Suprapubic skin (tissue), 4 donors: ENCODE measurements around the gene PUS10. TPM values are rescaled to one million over a fixed set of nuclear protein-coding genes. Genes with fewer than 3 reads are reported as not detected.

ENCODE experiments used
- DNase-seq, 2 donors: peaks; one replicate each; pipeline ENCODE4 v3.0.0-alpha.2; 2019; ENCODE audit warnings: low spot score in 2 of 2
- H3K27ac ChIP-seq: fragments of 200-600 bp; sonication (generic); one replicate; pipeline ENCODE4 v1.5.1; 2019
- H3K27me3 ChIP-seq: fragments of 200-600 bp; sonication (generic); one replicate; pipeline ENCODE4 v1.5.1; 2019
- H3K36me3 ChIP-seq: fragments of 200-600 bp; sonication (generic); one replicate; pipeline ENCODE4 v1.5.1; 2019
- H3K4me1 ChIP-seq: fragments of 200-600 bp; sonication (generic); one replicate; pipeline ENCODE4 v1.5.1; 2019
- H3K4me3 ChIP-seq: fragments of 200-600 bp; sonication (generic); one replicate; pipeline ENCODE4 v1.5.1; 2019; ENCODE audit warnings: mild to moderate bottlenecking
- H3K9me3 ChIP-seq: fragments of 200-600 bp; sonication (generic); one replicate; pipeline ENCODE4 v1.5.1; 2019
- EP300 ChIP-seq: sonication (generic); formaldehyde crosslinking; IDR thresholded peaks from one replicate; pipeline ENCODE4 v1.6.1; 2017; ENCODE audit warnings: antibody characterized with exemption
- POLR2A ChIP-seq, 2 donors: fragments of 450-650 bp; IDR thresholded peaks; one replicate each; pipeline ENCODE4 v1.6.1; 2017; ENCODE audit warnings: antibody characterized with exemption in 2 of 2, mild to moderate bottlenecking in 2 of 2, moderate library complexity in 2 of 2
- POLR2AphosphoS5 ChIP-seq, 3 donors: sonication (generic); formaldehyde crosslinking; IDR thresholded peaks; one replicate each; pipeline ENCODE4 v1.6.1; 2017; ENCODE audit warnings: antibody characterized with exemption in 3 of 3
- WGBS: methylation state at CpG from one replicate; pipeline ENCODE4 v1.1.5; 2018; 5-methylcytosine and 5-hydroxymethylcytosine counted together
- total RNA-seq, 4 donors: library from RNA; depleted of rRNA; stranded (reverse); fragments of >200 nt; gene quantifications; one replicate each; pipeline ENCODE4 v1.1.0, GENCODE V29; 2016
- TF ChIP-seq, protein P1 (sequence below), 2 donors: fragments of 200-600 bp in 1 of 2; fragments of 450-650 bp in 1 of 2; sonication (generic) in 1 of 2; IDR thresholded peaks; one replicate each; pipeline ENCODE4 v1.5.1; 2016 to 2019; ENCODE audit warnings: antibody characterized with exemption in 2 of 2, mild to moderate bottlenecking in 1 of 2, moderate library complexity in 1 of 2

PUS10 gene
- total RNA-seq, 4 donors from 2014 or later: 3.3 to 14.0 (median 6.6) TPM

DNA sequence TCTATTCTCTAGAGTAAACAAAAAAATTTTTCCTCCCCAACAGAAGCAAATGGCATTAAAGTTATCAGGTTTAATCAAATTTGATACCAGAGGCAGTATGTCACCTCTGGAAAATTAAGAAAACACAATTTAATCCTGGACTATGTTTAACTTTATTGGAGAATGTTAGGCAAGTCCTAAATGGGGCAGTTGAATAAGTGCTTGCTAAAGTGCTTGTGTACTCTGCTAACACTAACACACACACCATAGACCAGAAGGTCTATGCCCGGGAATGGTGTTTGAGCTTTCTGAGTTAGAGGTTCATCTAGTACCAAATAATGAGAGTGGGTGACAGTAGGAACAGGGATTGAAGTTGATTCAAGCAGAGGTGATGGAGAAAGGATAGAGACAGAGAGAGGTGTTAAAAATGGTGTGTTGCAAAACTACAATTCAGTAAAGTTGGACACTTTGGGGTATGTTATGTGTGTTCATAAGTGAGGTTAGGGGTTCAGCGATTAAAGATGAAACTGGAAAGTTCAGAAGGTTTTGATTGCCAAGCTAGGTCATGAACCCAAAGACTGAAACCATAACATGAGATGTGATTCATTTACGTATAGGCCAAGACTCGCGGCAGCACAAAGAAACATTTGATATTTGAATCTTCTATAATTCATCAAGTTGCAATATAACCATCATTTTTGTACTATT lies 41.0 kb downstream of the PUS10 start:
- no peak for TF ChIP-seq POLR2A (IDR thresholded peaks at IDR 0.05)
- no peak for TF ChIP-seq EP300
- TF ChIP-seq, protein P1, sequence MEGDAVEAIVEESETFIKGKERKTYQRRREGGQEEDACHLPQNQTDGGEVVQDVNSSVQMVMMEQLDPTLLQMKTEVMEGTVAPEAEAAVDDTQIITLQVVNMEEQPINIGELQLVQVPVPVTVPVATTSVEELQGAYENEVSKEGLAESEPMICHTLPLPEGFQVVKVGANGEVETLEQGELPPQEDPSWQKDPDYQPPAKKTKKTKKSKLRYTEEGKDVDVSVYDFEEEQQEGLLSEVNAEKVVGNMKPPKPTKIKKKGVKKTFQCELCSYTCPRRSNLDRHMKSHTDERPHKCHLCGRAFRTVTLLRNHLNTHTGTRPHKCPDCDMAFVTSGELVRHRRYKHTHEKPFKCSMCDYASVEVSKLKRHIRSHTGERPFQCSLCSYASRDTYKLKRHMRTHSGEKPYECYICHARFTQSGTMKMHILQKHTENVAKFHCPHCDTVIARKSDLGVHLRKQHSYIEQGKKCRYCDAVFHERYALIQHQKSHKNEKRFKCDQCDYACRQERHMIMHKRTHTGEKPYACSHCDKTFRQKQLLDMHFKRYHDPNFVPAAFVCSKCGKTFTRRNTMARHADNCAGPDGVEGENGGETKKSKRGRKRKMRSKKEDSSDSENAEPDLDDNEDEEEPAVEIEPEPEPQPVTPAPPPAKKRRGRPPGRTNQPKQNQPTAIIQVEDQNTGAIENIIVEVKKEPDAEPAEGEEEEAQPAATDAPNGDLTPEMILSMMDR (IDR thresholded peaks at IDR 0.05): no peak
- TF ChIP-seq POLR2AphosphoS5 (IDR thresholded peaks at IDR 0.05): no peak
- Histone ChIP-seq H3K4me1 (peaks cover 2% of the 10 kb centered on the region), H3K27ac (no peak overlapping the region), H3K4me3 (no peak overlapping the region), H3K27me3 (no peaks in the 10 kb centered on the region), H3K9me3 (no peaks in the 10 kb centered on the region), H3K36me3 (no peaks in the 10 kb centered on the region)
- 58% methylated on average over 5 of the region's 5 CpGs for WGBS
- DNase-seq: no peak

DNA sequence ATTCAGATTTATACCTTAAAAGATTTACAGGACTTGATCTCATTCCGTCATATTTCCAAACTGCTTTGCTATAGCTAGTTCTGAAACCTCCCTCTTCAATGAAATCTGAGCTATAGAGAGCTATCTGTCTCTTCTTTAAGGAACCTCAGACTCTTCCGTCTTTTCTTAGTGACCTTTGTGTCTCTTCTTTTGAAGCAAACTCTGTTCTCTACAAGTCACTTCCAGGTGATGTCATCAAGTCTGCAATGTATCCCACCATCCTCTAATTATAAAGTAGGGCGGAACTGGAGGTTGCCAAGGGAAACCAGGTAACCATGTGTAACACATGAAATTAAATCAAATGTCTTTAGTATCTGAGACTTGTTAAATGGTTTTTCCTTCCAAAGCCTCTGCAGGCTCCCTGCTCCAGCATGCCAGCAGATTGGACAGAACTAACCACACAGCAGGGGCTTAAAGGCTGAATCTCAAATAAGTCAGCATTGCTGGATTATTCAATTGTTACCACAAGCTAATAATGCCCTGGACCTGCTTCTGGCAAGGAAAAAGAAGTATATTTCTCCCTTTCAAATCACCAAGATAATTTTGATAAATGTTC lies 41.7 kb downstream of the PUS10 start:
- 64% methylated on average over 3 of the region's 3 CpGs for WGBS
- TF ChIP-seq, protein P1 (IDR thresholded peaks at IDR 0.05): no peak
- TF ChIP-seq POLR2A (IDR thresholded peaks at IDR 0.05) (no peak), EP300 (no peak), POLR2AphosphoS5 (IDR thresholded peaks at IDR 0.05) (no peak)
- H3K4me3 ChIP-seq: no peak overlapping the region
- H3K36me3 ChIP-seq: no peaks in the 10 kb centered on the region
- H3K27ac ChIP-seq: no peak overlapping the region
- H3K4me1 ChIP-seq: peaks cover 3% of the 10 kb centered on the region
- no peaks in the 10 kb centered on the region for H3K27me3 ChIP-seq
- no peak for DNase-seq
- H3K9me3 ChIP-seq: no peaks in the 10 kb centered on the region

DNA sequence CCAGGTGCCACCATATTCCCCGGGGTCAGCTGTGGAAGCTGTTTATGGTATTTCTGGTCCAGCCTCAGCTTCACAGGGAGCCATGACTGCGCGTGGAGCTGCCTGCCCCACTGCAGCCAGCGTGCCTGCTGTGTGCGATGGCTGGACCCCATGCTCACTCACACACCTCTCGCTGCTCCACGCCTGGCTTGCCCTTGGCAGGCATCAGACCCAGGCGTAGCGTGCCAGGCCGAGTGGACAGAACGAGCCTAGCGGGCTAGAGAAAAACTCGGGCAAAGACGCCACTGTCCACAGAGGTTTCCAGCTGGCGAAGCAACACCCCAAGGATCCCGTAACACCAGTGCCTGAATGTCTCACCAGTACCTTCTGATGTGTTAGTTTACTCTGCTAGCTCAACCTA lies 43.4 kb downstream of the PUS10 start:
- Histone ChIP-seq H3K4me1 (peaks cover 5% of the 10 kb centered on the region), H3K27me3 (no peaks in the 10 kb centered on the region), H3K36me3 (no peaks in the 10 kb centered on the region), H3K9me3 (no peaks in the 10 kb centered on the region), H3K27ac (no peak overlapping the region), H3K4me3 (no peak overlapping the region)
- TF ChIP-seq, protein P1 (IDR thresholded peaks at IDR 0.05): no peak
- TF ChIP-seq EP300: no peak
- TF ChIP-seq POLR2A (IDR thresholded peaks at IDR 0.05): no peak
- 95% methylated on average over 6 of the region's 16 CpGs for WGBS
- no peak for DNase-seq

DNA sequence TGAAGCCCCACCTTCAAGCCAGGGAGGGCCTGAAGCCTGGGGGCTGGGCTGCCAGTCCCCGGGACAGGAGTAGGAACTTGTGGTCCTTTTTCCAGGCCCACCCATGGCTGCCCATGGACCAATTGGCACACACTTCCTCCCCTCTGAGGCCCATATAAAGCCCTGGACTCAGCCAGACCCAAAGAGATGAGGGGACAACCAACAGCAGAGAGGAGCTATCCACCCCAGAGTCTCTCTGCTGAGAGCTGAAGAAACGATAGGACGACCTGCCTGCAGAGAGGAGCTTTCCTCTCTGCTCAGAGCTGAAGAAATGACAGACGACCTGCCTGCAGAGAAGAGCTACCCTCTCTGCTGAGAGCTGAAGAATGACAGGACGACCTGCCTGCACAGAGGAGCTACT lies 44.4 kb downstream of the PUS10 start:
- Histone ChIP-seq H3K27ac (no peak overlapping the region), H3K9me3 (no peaks in the 10 kb centered on the region), H3K36me3 (no peaks in the 10 kb centered on the region), H3K4me3 (no peak overlapping the region), H3K4me1 (peaks cover 4% of the 10 kb centered on the region), H3K27me3 (no peaks in the 10 kb centered on the region)
- DNase-seq: no peak
- TF ChIP-seq EP300 (no peak), POLR2AphosphoS5 (IDR thresholded peaks at IDR 0.05) (no peak), POLR2A (IDR thresholded peaks at IDR 0.05) (no peak)
- TF ChIP-seq, protein P1 (IDR thresholded peaks at IDR 0.05): no peak
- 82% methylated on average over 3 of the region's 5 CpGs for WGBS

DNA sequence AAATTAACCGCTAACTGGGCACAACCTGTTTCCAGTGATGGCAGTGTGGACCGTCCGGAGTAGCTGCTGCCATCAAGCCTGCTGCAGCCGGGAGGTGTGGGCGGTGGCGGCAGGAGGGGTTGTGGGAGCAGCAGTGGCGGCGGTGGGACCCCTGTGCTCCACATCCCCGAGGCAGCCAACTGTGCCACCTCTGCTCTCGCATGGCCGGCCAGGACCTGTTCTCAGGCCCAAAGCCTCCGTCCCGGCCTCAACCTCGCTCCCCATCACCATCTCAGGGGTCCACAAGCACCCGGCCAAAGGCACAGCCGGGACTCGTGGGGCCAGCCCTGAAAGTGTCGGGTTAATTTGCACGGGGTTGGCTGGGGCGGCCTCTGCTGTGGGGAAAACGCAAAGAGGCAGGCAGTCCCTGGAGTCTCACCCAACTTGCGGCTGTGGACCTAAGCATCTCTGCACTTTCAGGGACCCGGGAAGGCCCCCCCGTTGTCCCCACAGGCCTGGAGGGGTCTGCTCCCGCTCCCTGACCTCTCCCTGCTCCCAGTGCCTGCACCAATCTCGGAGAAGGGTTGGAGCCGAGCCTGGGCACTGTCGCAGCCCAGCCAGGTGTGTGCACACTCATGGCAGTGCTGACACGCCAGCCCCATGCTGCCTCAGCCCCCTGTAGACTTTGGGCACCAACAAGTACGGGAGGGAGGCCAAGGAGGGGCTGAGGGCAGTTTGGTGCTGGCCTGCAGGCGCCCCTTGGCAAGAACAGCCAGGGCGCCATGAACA lies 45.0 kb downstream of the PUS10 start:
- WGBS: 96% methylated on average over 29 of the region's 32 CpGs
- Histone ChIP-seq H3K27me3 (no peaks in the 10 kb centered on the region), H3K9me3 (no peaks in the 10 kb centered on the region), H3K4me3 (no peak overlapping the region), H3K36me3 (no peaks in the 10 kb centered on the region), H3K4me1 (peaks cover 4% of the 10 kb centered on the region), H3K27ac (no peak overlapping the region)
- DNase-seq: no peak
- TF ChIP-seq, protein P1 (IDR thresholded peaks at IDR 0.05): no peak
